Smooth muscle cell (in vitro differentiated cells): ENCODE results near the gene KLHL28. TPM values are rescaled to one million over a fixed set of nuclear protein-coding genes. Genes with fewer than 3 reads are reported as not detected.

Experiments
- DNase-seq: peaks from one replicate; lab custom pipeline; 2025; ENCODE audit not compliant: unreplicated experiment; lab: John Stamatoyannopoulos, UW
- H2AFZ ChIP-seq: fragments of 200-600 bp; sonication (generic); 2 replicates; pipeline ENCODE4 v1.6.0; 2016; ENCODE audit warnings: antibody characterized with exemption, low read depth, mild to moderate bottlenecking
- H3F3A ChIP-seq: fragments of 200-600 bp; sonication (generic); 2 replicates; pipeline ENCODE4 v1.6.0; 2017; ENCODE audit warnings: antibody characterized with exemption, low read depth
- H3K27ac ChIP-seq: fragments of 200-600 bp; sonication (generic); 2 replicates; pipeline ENCODE4 v1.5.1; 2016; ENCODE audit warnings: low read depth, mild to moderate bottlenecking
- H3K27me3 ChIP-seq: fragments of 200-600 bp; sonication (generic); 2 replicates; pipeline ENCODE4 v1.6.1; 2016; ENCODE audit warnings: low read depth, mild to moderate bottlenecking
- H3K36me3 ChIP-seq: fragments of 200-600 bp; sonication (generic); 2 replicates; pipeline ENCODE4 v1.5.1; 2016; ENCODE audit warnings: low read depth
- H3K4me1 ChIP-seq: fragments of 200-600 bp; sonication (generic); 2 replicates; pipeline ENCODE4 v1.5.1; 2016; ENCODE audit warnings: low read depth
- H3K4me2 ChIP-seq: fragments of 200-600 bp; sonication (generic); 2 replicates; pipeline ENCODE4 v1.6.0; 2016; ENCODE audit warnings: mild to moderate bottlenecking
- H3K4me3 ChIP-seq: fragments of 200-600 bp; sonication (generic); 2 replicates; pipeline ENCODE4 v1.5.1; 2016; ENCODE audit warnings: mild to moderate bottlenecking
- H3K79me2 ChIP-seq: fragments of 200-600 bp; sonication (generic); 2 replicates; pipeline ENCODE4 v1.6.0; 2016; ENCODE audit warnings: low read depth, mild to moderate bottlenecking
- H3K9ac ChIP-seq: fragments of 200-600 bp; sonication (generic); 2 replicates; pipeline ENCODE4 v1.6.0; 2016; ENCODE audit warnings: low read depth
- H3K9me3 ChIP-seq: fragments of 200-600 bp; sonication (generic); replicated peaks from 2 replicates; pipeline ENCODE4 v1.5.1; 2016; ENCODE audit warnings: low read depth
- H4K20me1 ChIP-seq: fragments of 200-600 bp; sonication (generic); 2 replicates; pipeline ENCODE4 v1.6.0; 2016; ENCODE audit warnings: low read depth
- CTCF ChIP-seq: fragments of 200-600 bp; sonication (generic); IDR thresholded peaks from 2 replicates; pipeline ENCODE4 v1.5.1; 2017; ENCODE audit warnings: borderline replicate concordance, mild to moderate bottlenecking, antibody characterized with exemption; ENCODE audit not compliant: insufficient read depth, poor library complexity, severe bottlenecking
- WGBS: methylation state at CpG from one replicate; pipeline ENCODE4 v1.1.7; 2016; ENCODE audit warnings: low lambda C conversion rate; 5-methylcytosine and 5-hydroxymethylcytosine counted together
- polyA plus RNA-seq: library from polyadenylated mRNA; unstranded; fragments of >200 nt; fragmentation: Nextera tagmentation; extraction: Ambion mirVana; gene quantifications from 2 replicates; pipeline ENCODE4 v1.2.1, GENCODE V29; 2016
- total RNA-seq: library from RNA; depleted of rRNA; stranded (reverse); fragments of >200 nt; gene quantifications from 2 replicates; pipeline ENCODE4 v1.2.3, GENCODE V29; 2014

KLHL28 gene
- total and polyA plus RNA-seq, 2 experiments from 2014 or later: 10.5 to 21.3 TPM

GRCh38 chr14:44887596-44887955 is 74.2 kb downstream of the KLHL28 start:
- 95% methylated on average over 16 of the region's 16 CpGs for WGBS
- H3K36me3 ChIP-seq: no peaks in the 10 kb centered on the region
- H3F3A ChIP-seq: peaks cover 4% of the 10 kb centered on the region

GRCh38 chr14:44886860-44887595 is 74.7 kb downstream of the KLHL28 start:
- no peaks in the 10 kb centered on the region for H3K9me3 ChIP-seq
- peaks cover 4% of the 10 kb centered on the region for H3F3A ChIP-seq
- H4K20me1 ChIP-seq: no peaks in the 10 kb centered on the region
- DNase-seq: no peak
- H3K4me3 ChIP-seq: no peak overlapping the region
- H3K27ac ChIP-seq: no peak overlapping the region
- no peaks in the 10 kb centered on the region for H3K4me1 ChIP-seq
- no peak overlapping the region for H3K4me2 ChIP-seq
- WGBS: 97% methylated on average over 30 of the region's 35 CpGs
- no peaks in the 10 kb centered on the region for H3K36me3 ChIP-seq
- H3K79me2 ChIP-seq: no peaks in the 10 kb centered on the region
- no peaks in the 10 kb centered on the region for H3K27me3 ChIP-seq
- TF ChIP-seq CTCF: no peak
- no peak overlapping the region for H3K9ac ChIP-seq
- H2AFZ ChIP-seq: no peak overlapping the region

More at GRCh38 chr14:44887596-44887955, 74.2 kb downstream of the KLHL28 start:
- H3K79me2 ChIP-seq: no peaks in the 10 kb centered on the region
- H3K4me2 ChIP-seq: no peak overlapping the region
- no peaks in the 10 kb centered on the region for H3K27me3 ChIP-seq
- no peak overlapping the region for H2AFZ ChIP-seq
- H3K9ac ChIP-seq: no peak overlapping the region
- no peak overlapping the region for H3K4me3 ChIP-seq
- no peaks in the 10 kb centered on the region for H3K4me1 ChIP-seq
- H4K20me1 ChIP-seq: no peaks in the 10 kb centered on the region
- no peak overlapping the region for H3K27ac ChIP-seq
- no peak for TF ChIP-seq CTCF
- no peaks in the 10 kb centered on the region for H3K9me3 ChIP-seq
- DNase-seq: no peak

DNA sequence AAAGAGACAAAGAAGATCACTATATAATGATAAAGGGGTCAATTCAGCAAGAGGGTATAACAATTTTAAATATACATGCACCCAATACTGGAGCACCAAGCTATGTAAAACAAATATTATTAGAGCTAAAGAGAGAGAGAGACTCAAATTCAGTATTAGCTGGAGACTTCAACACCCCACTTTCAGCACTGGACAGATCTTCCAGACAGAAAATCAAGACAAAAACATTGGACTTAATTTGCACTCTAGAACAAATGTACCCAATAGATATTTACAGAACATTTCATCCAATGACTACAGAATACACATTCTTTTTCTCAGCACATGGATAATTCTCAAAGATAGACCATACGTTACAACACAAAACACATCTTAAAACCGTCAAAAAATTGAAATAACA is 81.0 kb downstream of the KLHL28 start:
- Histone ChIP-seq H3K27me3 (no peaks in the 10 kb centered on the region), H3K4me3 (no peak overlapping the region), H3K36me3 (no peaks in the 10 kb centered on the region), H2AFZ (no peak overlapping the region), H3K79me2 (no peaks in the 10 kb centered on the region), H3F3A (no peaks in the 10 kb centered on the region), H3K4me2 (no peak overlapping the region), H3K4me1 (no peaks in the 10 kb centered on the region), H4K20me1 (no peaks in the 10 kb centered on the region), H3K9ac (no peak overlapping the region), H3K9me3 (no peaks in the 10 kb centered on the region), H3K27ac (no peak overlapping the region)
- DNase-seq: no peak
- WGBS: 88% methylated on average over 2 of the region's 2 CpGs
- TF ChIP-seq CTCF: no peak

Other genes starting within 250 kb of the KLHL28 start
- gene TOGARAM1, start 243 bp upstream of the KLHL28 start, total RNA-seq: 22.8 and 30.2 TPM in 2 replicates
- 7.3 and 9.8 TPM in 2 replicates for gene TOGARAM1, start 243 bp upstream of the KLHL28 start, polyA plus RNA-seq
- gene PRPF39, start 122.2 kb upstream of the KLHL28 start, total RNA-seq: 28.0 and 35.5 TPM in 2 replicates
- 12.7 and 18.9 TPM in 2 replicates for gene PRPF39, start 122.2 kb upstream of the KLHL28 start, polyA plus RNA-seq
- 43.9 and 77.7 TPM in 2 replicates for gene FKBP3, start 172.5 kb upstream of the KLHL28 start, total RNA-seq
- 122 and 123 TPM in 2 replicates for gene FKBP3, start 172.5 kb upstream of the KLHL28 start, polyA plus RNA-seq
- 4.3 and 5.5 TPM in 2 replicates for gene FANCM, start 174.0 kb upstream of the KLHL28 start, total RNA-seq
- 1.1 and 1.7 TPM in 2 replicates for gene FANCM, start 174.0 kb upstream of the KLHL28 start, polyA plus RNA-seq